Measurements from ENCODE around the gene ZFYVE19.

The ZFYVE19 gene

GRCh38 chr15:40806672-40807027, 239 bp upstream of the ZFYVE19 start:
- Histone ChIP-seq H3K27ac (peak overlapping the region; percentile 88 to 99 (median 96)), H3K4me3 (peak overlapping the region; percentile 74 to 97 (median 91))

- H3K4me3 ChIP-seq: peak overlapping the region; percentile 74 to 97 (median 91)
- peak overlapping the region in 19 of 21 experiments; percentile 41 to 99 (median 96) for H3K27ac ChIP-seq
These were observed 1.1 kb downstream of the ZFYVE19 start for GRCh38 chr15:40807888-40808461.

- no peak overlapping the region for H3K4me3 ChIP-seq
- H3K27ac ChIP-seq: peak overlapping the region in 1 of 21 experiments; percentile 53
These were observed 2.1 kb downstream of the ZFYVE19 start for GRCh38 chr15:40808861-40809450.

- no peak overlapping the region for H3K4me3 ChIP-seq
- no peak overlapping the region for H3K27ac ChIP-seq
These were observed 6.0 kb downstream of the ZFYVE19 start for GRCh38 chr15:40812721-40813425.

GRCh38 chr15:40815042-40815698, 8.3 kb downstream of the ZFYVE19 start:
- H3K4me3 ChIP-seq: no peak overlapping the region
- H3K27ac ChIP-seq: no peak overlapping the region

- Histone ChIP-seq H3K27ac (no peak overlapping the region), H3K4me3 (no peak overlapping the region)
These were observed 12.2 kb downstream of the ZFYVE19 start for GRCh38 chr15:40819048-40819447.

- H3K27ac ChIP-seq: no peak overlapping the region
- H3K4me3 ChIP-seq: no peak overlapping the region
These were observed 14.3 kb downstream of the ZFYVE19 start for GRCh38 chr15:40821195-40821594.

- no peak overlapping the region for H3K27ac ChIP-seq
- H3K4me3 ChIP-seq: no peak overlapping the region
These were observed 16.9 kb downstream of the ZFYVE19 start for GRCh38 chr15:40823572-40824343.

- Histone ChIP-seq H3K4me3 (no peak overlapping the region), H3K27ac (no peak overlapping the region)
These were observed 19.0 kb downstream of the ZFYVE19 start for GRCh38 chr15:40825661-40826422.

- Histone ChIP-seq H3K27ac (no peak overlapping the region), H3K4me3 (no peak overlapping the region)
These were observed 19.7 kb downstream of the ZFYVE19 start for GRCh38 chr15:40826423-40827075.

GRCh38 chr15:40828447-40829036, 21.7 kb downstream of the ZFYVE19 start, which contains the start of gene PPP1R14D:
Gene PPP1R14D, minus strand, starts transcription at chr15:40828708. Its CDS starts 67 bp downstream, at chr15:40828641.
- Histone ChIP-seq H3K4me3 (no peak within 1 kb of the TSS), H3K27ac (no peak within 1 kb of the TSS)

GRCh38 chr15:40829115-40829514, 22.2 kb downstream of the ZFYVE19 start:
- Histone ChIP-seq H3K27ac (no peak overlapping the region), H3K4me3 (no peak overlapping the region)

GRCh38 chr15:40830884-40831283, 24.0 kb downstream of the ZFYVE19 start:
- Histone ChIP-seq H3K27ac (no peak overlapping the region), H3K4me3 (no peak overlapping the region)

- H3K27ac ChIP-seq: no peak overlapping the region
- H3K4me3 ChIP-seq: no peak overlapping the region
These were observed 25.0 kb downstream of the ZFYVE19 start for GRCh38 chr15:40831861-40832260.

- Histone ChIP-seq H3K27ac (no peak overlapping the region), H3K4me3 (no peak overlapping the region)
These were observed 26.0 kb downstream of the ZFYVE19 start for GRCh38 chr15:40832903-40833302.

- Histone ChIP-seq H3K27ac (no peak overlapping the region), H3K4me3 (no peak overlapping the region)
These were observed 29.1 kb downstream of the ZFYVE19 start for GRCh38 chr15:40836020-40836419.

- peak overlapping the region in 1 of 21 experiments; percentile 24 for H3K27ac ChIP-seq
These were observed 31.9 kb downstream of the ZFYVE19 start for GRCh38 chr15:40838756-40839155.

GRCh38 chr15:40841741-40842140, 34.9 kb downstream of the ZFYVE19 start:
- Histone ChIP-seq H3K27ac (no peak overlapping the region), H3K4me3 (no peak overlapping the region)

More at GRCh38 chr15:40838756-40839155, 31.9 kb downstream of the ZFYVE19 start:
- no peak overlapping the region for H3K4me3 ChIP-seq

Data from skin epidermis (tissue), 12 donors.